ENCODE measurements around the gene ZNF664.

DNA sequence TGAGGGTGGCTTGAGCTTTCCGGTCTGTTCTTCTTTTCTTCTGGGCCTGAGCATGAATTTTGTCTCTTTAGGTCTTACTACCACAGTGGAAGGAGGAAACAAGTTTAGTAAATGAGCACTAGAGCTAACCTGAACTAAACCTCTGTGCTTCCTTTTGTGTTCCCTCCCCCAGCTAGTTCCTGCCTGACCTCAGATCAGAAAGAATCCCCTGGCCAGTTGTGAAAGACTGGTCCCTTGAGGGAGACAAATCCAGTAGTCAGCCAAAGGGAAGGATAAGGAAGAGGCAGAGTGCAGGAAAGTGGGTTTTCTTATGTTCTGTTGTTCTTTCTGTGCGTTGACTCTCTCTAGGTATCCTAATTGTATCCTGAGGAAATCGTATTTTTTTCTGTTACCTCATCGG, 17.5 kb downstream of the ZNF664 start:
- TF ChIP-seq, protein P1, sequence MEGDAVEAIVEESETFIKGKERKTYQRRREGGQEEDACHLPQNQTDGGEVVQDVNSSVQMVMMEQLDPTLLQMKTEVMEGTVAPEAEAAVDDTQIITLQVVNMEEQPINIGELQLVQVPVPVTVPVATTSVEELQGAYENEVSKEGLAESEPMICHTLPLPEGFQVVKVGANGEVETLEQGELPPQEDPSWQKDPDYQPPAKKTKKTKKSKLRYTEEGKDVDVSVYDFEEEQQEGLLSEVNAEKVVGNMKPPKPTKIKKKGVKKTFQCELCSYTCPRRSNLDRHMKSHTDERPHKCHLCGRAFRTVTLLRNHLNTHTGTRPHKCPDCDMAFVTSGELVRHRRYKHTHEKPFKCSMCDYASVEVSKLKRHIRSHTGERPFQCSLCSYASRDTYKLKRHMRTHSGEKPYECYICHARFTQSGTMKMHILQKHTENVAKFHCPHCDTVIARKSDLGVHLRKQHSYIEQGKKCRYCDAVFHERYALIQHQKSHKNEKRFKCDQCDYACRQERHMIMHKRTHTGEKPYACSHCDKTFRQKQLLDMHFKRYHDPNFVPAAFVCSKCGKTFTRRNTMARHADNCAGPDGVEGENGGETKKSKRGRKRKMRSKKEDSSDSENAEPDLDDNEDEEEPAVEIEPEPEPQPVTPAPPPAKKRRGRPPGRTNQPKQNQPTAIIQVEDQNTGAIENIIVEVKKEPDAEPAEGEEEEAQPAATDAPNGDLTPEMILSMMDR (IDR thresholded peaks at IDR 0.05; ENCODE audit: insufficient read depth, low read depth, low read length): no peak
- no peak for TF ChIP-seq EZH2 (IDR thresholded peaks at IDR 0.05; ENCODE audit: insufficient read depth, low read length)

All from astrocyte (in vitro differentiated cells and primary cell).